WI38 (cell line): ENCODE data around the gene INSYN2B.
"Not testable (repeated sequence)": the region's sequence is repeated elsewhere in the genome, so short reads cannot be mapped to it uniquely, and the experiment has no call there.

Experiments used
- H3K4me3 ChIP-seq: 2 replicates; pipeline ENCODE4 v1.5.1; 2011; ENCODE audit warnings: low read depth, mild to moderate bottlenecking, control low read depth, low read length
- CTCF ChIP-seq: IDR thresholded peaks from 2 replicates; pipeline ENCODE4 v1.5.1; 2012; ENCODE audit warnings: low read depth, mild to moderate bottlenecking, control low read depth, low read length

Gene INSYN2B

GRCh38 chr5:169958278-169958677 is 22.0 kb downstream of the INSYN2B start:
- no peak overlapping the region for H3K4me3 ChIP-seq
- TF ChIP-seq CTCF = no peak

DNA sequence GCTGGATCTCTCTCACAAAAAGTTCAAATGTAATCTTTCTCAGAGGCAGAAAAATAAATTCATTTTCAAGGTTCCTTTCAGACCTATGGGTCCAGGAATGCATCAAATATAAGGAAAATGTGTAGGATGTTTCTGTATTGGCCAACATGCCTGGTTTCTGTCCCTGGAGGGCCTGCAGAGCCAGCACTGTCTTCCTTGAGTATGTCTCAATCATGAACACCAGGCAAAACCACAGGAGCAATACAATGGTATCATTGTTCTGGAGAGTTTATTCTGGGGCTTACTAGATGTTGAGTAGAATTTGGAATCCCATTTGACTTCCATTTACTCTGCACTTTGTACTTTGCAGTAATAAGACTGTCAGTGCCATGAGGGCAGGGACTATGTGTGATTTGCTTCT is 23.5 kb downstream of the INSYN2B start:
- H3K4me3 ChIP-seq = no peak overlapping the region
- TF ChIP-seq CTCF = no peak

- no peak for TF ChIP-seq CTCF
- H3K4me3 ChIP-seq = no peak overlapping the region
These were observed 24.2 kb downstream of the INSYN2B start for GRCh38 chr5:169956126-169956525.

GRCh38 chr5:169954786-169955185 is 25.5 kb downstream of the INSYN2B start:
- no peak for TF ChIP-seq CTCF
- no peak overlapping the region for H3K4me3 ChIP-seq

- not testable (repeated sequence) for H3K4me3 ChIP-seq
These were observed 27.1 kb downstream of the INSYN2B start for GRCh38 chr5:169953196-169953595.

DNA sequence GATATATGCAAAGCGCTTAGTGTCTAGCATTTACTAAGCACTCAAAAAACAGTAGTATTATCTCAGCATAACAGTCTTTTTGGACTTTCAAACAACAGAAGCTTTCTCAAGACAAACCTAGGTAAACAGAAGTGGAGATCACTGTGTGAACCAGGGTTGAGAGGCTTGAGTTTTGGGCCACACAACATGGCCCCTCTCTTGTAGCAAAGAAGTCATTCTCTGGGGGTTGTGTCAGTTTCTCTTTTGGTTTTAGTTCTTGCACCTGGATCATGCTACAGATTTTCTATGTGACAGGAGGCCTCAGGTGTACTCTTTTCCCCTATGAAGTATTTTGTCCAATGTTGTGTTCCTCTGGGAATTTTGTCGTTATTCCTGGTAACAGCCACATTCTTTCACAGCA is 30.0 kb downstream of the INSYN2B start:
- no peak for TF ChIP-seq CTCF
- H3K4me3 ChIP-seq = no peak overlapping the region

DNA sequence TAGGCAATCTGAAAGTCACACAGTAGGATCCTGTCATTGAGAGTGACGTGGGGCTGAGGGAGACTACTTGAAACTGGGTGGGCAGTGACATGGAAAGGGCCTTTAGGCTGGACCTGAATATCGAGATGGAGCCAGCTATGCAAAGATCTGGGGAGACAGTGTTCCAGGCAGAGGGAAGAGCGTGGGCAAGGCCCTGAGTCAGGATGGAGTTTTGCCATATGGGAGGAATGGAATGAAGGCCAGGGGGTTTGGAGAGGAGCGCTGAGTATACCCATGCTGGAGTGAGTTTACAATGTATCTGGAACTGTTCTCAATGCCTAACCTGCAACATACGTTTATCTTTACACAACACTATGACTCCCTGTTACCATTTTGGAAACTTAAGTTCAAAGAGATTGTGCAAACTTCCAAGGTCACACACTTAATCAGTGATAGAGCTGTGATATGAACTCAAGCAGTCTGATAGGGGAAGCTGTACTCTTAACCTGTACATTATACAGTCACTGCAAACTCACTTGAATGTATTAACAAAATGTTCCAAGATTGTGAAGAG is 33.5 kb downstream of the INSYN2B start:
- no peak for TF ChIP-seq CTCF
- no peak overlapping the region for H3K4me3 ChIP-seq

- TF ChIP-seq CTCF = no peak
- peak overlapping the region; percentile 14 for H3K4me3 ChIP-seq
These were observed 34.4 kb downstream of the INSYN2B start for GRCh38 chr5:169945831-169946261.
